Activated T-cell treated with anti-CD3 and anti-CD28 coated beads, Interleukin-2, amount 50 U/mL, for 72 hours (primary cell): ENCODE results near the gene TRMT2A. TPM values are rescaled to one million over a fixed set of nuclear protein-coding genes. Genes with fewer than 3 reads are reported as not detected.

Experiments used
- ATAC-seq, 2 donors: fragments of 150-1000 bp; cut with Tn5 transposase; replicated peaks in 1 of 2; 2 replicates each; pipeline ENCODE4 v1.10.0; 2021; ENCODE audit warnings: moderate library complexity in 2 of 2, mild to moderate bottlenecking in 1 of 2
- DNase-seq, 2 donors: peaks; one replicate each; pipeline ENCODE4 v3.0.0; 2021 to 2022; ENCODE audit warnings: mixed read lengths in 1 of 2
- H3K27ac Mint-ChIP-seq: one replicate; pipeline ENCODE4 v1.8.0; 2022; ENCODE audit warnings: mild to moderate bottlenecking, moderate library complexity, mixed read lengths
- H3K27me3 Mint-ChIP-seq: one replicate; pipeline ENCODE4 v1.8.0; 2022; ENCODE audit warnings: low read depth, mixed read lengths
- H3K36me3 Mint-ChIP-seq, 2 donors: one replicate each; pipeline ENCODE4 v1.8.0; 2022; ENCODE audit warnings: mixed read lengths in 2 of 2, mild to moderate bottlenecking in 1 of 2; ENCODE audit not compliant: insufficient read depth in 2 of 2
- H3K4me1 Mint-ChIP-seq: one replicate; pipeline ENCODE4 v1.8.0; 2022; ENCODE audit warnings: low read depth, mixed read lengths
- H3K4me3 Mint-ChIP-seq, 2 donors: one replicate each; pipeline ENCODE4 v1.8.0; 2022; ENCODE audit warnings: mild to moderate bottlenecking in 2 of 2, mixed read lengths in 2 of 2, moderate library complexity in 2 of 2
- H3K9me3 Mint-ChIP-seq, 2 donors: one replicate each; pipeline ENCODE4 v1.8.0; 2022; ENCODE audit warnings: mixed read lengths in 2 of 2
- total RNA-seq, 2 donors: library from RNA; stranded (reverse); gene quantifications; one replicate each; pipeline ENCODE4 v1.2.3, GENCODE V29; 2022

TRMT2A gene
- total RNA-seq, 2 donors from 2014 or later: 55.6 to 56.8 TPM

- H3K36me3 Mint-ChIP-seq: no peaks in the 10 kb centered on the region
- no peak for DNase-seq
- H3K9me3 Mint-ChIP-seq: no peaks in the 10 kb centered on the region
- H3K27ac Mint-ChIP-seq: no peak overlapping the region
- H3K4me1 Mint-ChIP-seq: peaks cover 28% of the 10 kb centered on the region
- no peak overlapping the region for H3K4me3 Mint-ChIP-seq
- ATAC-seq: no peak
- no peaks in the 10 kb centered on the region for H3K27me3 Mint-ChIP-seq
Measured at GRCh38 chr22:20135806-20136602, 19.0 kb upstream of the TRMT2A start.

GRCh38 chr22:20135265-20135664, 18.2 kb upstream of the TRMT2A start:
- no peak for ATAC-seq
- H3K27me3 Mint-ChIP-seq: no peaks in the 10 kb centered on the region
- H3K27ac Mint-ChIP-seq: no peak overlapping the region
- no peaks in the 10 kb centered on the region for H3K9me3 Mint-ChIP-seq
- H3K4me3 Mint-ChIP-seq: no peak overlapping the region
- no peaks in the 10 kb centered on the region for H3K36me3 Mint-ChIP-seq
- peaks cover 28% of the 10 kb centered on the region for H3K4me1 Mint-ChIP-seq
- no peak for DNase-seq

GRCh38 chr22:20133930-20134549, 17.0 kb upstream of the TRMT2A start:
- H3K4me1 Mint-ChIP-seq: peaks cover 38% of the 10 kb centered on the region
- no peak for DNase-seq
- H3K36me3 Mint-ChIP-seq: no peaks in the 10 kb centered on the region
- H3K27ac Mint-ChIP-seq: no peak overlapping the region
- H3K9me3 Mint-ChIP-seq: no peaks in the 10 kb centered on the region
- no peak for ATAC-seq
- peak overlapping the region; percentile 29 to 58 for H3K4me3 Mint-ChIP-seq
- H3K27me3 Mint-ChIP-seq: no peaks in the 10 kb centered on the region

- peak overlapping the region; percentile 76 to 81 for H3K4me3 Mint-ChIP-seq
- H3K9me3 Mint-ChIP-seq: no peaks in the 10 kb centered on the region
- ATAC-seq (no peak), DNase-seq (no peak)
- H3K36me3 Mint-ChIP-seq: no peaks in the 10 kb centered on the region
- H3K4me1 Mint-ChIP-seq: peaks cover 44% of the 10 kb centered on the region
- no peaks in the 10 kb centered on the region for H3K27me3 Mint-ChIP-seq
- H3K27ac Mint-ChIP-seq: no peak overlapping the region
Measured at GRCh38 chr22:20132686-20133246, 15.7 kb upstream of the TRMT2A start.

GRCh38 chr22:20131859-20132685, 15.0 kb upstream of the TRMT2A start:
- Mint-ChIP-seq H3K4me3 (peak overlapping the region; percentile 76 to 81), H3K36me3 (no peaks in the 10 kb centered on the region), H3K4me1 (peaks cover 49% of the 10 kb centered on the region), H3K27me3 (no peaks in the 10 kb centered on the region), H3K9me3 (no peaks in the 10 kb centered on the region), H3K27ac (no peak overlapping the region)
- ATAC-seq (peak; percentile 5 to 30), DNase-seq (peak; percentile 38 to 40)

GRCh38 chr22:20131597-20131858, 14.5 kb upstream of the TRMT2A start, which contains the start of gene ZDHHC8:
ZDHHC8 (plus strand) TSS chr22:20131804; CDS start chr22:20131948, 144 bp downstream.
- ATAC-seq (peak; percentile 66 to 69), DNase-seq (peak in 1 of 2 donors; percentile 37)
- H3K27ac Mint-ChIP-seq: no peak within 1 kb of the TSS
- H3K4me1 Mint-ChIP-seq: peaks cover 49% of the 10 kb centered on the region
- peaks cover 0 to 3% of the 10 kb centered on the region in 2 donors for H3K36me3 Mint-ChIP-seq
- no peaks in the 10 kb centered on the region for H3K27me3 Mint-ChIP-seq
- peak within 1 kb of the TSS; percentile 76 to 81 for H3K4me3 Mint-ChIP-seq
- no peaks in the 10 kb centered on the region for H3K9me3 Mint-ChIP-seq

- Mint-ChIP-seq H3K36me3 (peaks cover 0 to 3% of the 10 kb centered on the region in 2 donors), H3K4me3 (peak overlapping the region; percentile 54 to 63)
- peak; percentile 70 to 73 for ATAC-seq
Measured at GRCh38 chr22:20130731-20131596, 13.9 kb upstream of the TRMT2A start.

GRCh38 chr22:20130319-20130718, 13.3 kb upstream of the TRMT2A start:
- Mint-ChIP-seq H3K27me3 (no peaks in the 10 kb centered on the region), H3K4me3 (peak overlapping the region; percentile 54 to 63), H3K9me3 (no peaks in the 10 kb centered on the region), H3K4me1 (peaks cover 44% of the 10 kb centered on the region), H3K36me3 (peaks cover 0 to 3% of the 10 kb centered on the region in 2 donors), H3K27ac (no peak overlapping the region)
- no peak for ATAC-seq
- peak in 1 of 2 donors; percentile 25 for DNase-seq

More at GRCh38 chr22:20130731-20131596, 13.9 kb upstream of the TRMT2A start:
- no peaks in the 10 kb centered on the region for H3K9me3 Mint-ChIP-seq
- peak; percentile 79 to 81 for DNase-seq
- H3K4me1 Mint-ChIP-seq: peaks cover 44% of the 10 kb centered on the region
- no peak overlapping the region for H3K27ac Mint-ChIP-seq
- no peaks in the 10 kb centered on the region for H3K27me3 Mint-ChIP-seq

- peaks cover 0 to 3% of the 10 kb centered on the region in 2 donors for H3K36me3 Mint-ChIP-seq
- H3K27ac Mint-ChIP-seq: no peak overlapping the region
- H3K27me3 Mint-ChIP-seq: no peaks in the 10 kb centered on the region
- H3K4me3 Mint-ChIP-seq: no peak overlapping the region
- no peak for DNase-seq
- H3K4me1 Mint-ChIP-seq: peaks cover 44% of the 10 kb centered on the region
- H3K9me3 Mint-ChIP-seq: no peaks in the 10 kb centered on the region
- no peak for ATAC-seq
Measured at GRCh38 chr22:20129747-20130014, 12.7 kb upstream of the TRMT2A start.

- Mint-ChIP-seq H3K4me1 (peaks cover 40% of the 10 kb centered on the region), H3K27ac (peak overlapping the region; percentile 54), H3K9me3 (no peaks in the 10 kb centered on the region), H3K36me3 (peaks cover under 1 to 3% of the 10 kb centered on the region in 2 donors), H3K27me3 (no peaks in the 10 kb centered on the region), H3K4me3 (peak overlapping the region; percentile 11 to 36)
- DNase-seq (peak; percentile 52 to 58), ATAC-seq (peak; percentile 21 to 34)
Measured at GRCh38 chr22:20128902-20129746, 12.1 kb upstream of the TRMT2A start.

GRCh38 chr22:20128619-20128901, 11.5 kb upstream of the TRMT2A start:
- H3K36me3 Mint-ChIP-seq: peaks cover 2 to 4% of the 10 kb centered on the region in 2 donors
- H3K27ac Mint-ChIP-seq: no peak overlapping the region
- peaks cover 39% of the 10 kb centered on the region for H3K4me1 Mint-ChIP-seq
- H3K9me3 Mint-ChIP-seq: no peaks in the 10 kb centered on the region
- H3K27me3 Mint-ChIP-seq: no peaks in the 10 kb centered on the region
- H3K4me3 Mint-ChIP-seq: no peak overlapping the region
- ATAC-seq (no peak), DNase-seq (no peak)
